HepG2 (cell line): Measurements from ENCODE around the gene ESYT1. TPM values are rescaled to one million over a fixed set of nuclear protein-coding genes. Genes with fewer than 3 reads are reported as not detected.

ENCODE experiments used
- ADNP ChIP-seq: sonication (generic); formaldehyde crosslinking; IDR thresholded peaks from 2 replicates; pipeline ENCODE4 v1.4.0; 2020; ENCODE audit warnings: missing genetic modification reagents
- CBX5 ChIP-seq: sonication (generic); formaldehyde crosslinking; IDR thresholded peaks from 2 replicates; pipeline ENCODE4 v1.4.0; 2020; ENCODE audit warnings: missing genetic modification reagents, borderline replicate concordance
- CHCHD3 ChIP-seq: sonication (generic); formaldehyde crosslinking; IDR thresholded peaks from 2 replicates; pipeline ENCODE4 v1.8.0; 2022; ENCODE audit warnings: mild to moderate bottlenecking, missing genetic modification reagents, moderate library complexity
- ELF4 ChIP-seq: sonication (generic); formaldehyde crosslinking; IDR thresholded peaks from 2 replicates; pipeline ENCODE4 v1.5.0; 2020; ENCODE audit warnings: missing genetic modification reagents, mild to moderate bottlenecking, moderate library complexity, borderline replicate concordance
- HES4 ChIP-seq: sonication (generic); formaldehyde crosslinking; IDR thresholded peaks from 2 replicates; pipeline ENCODE4 v1.9.0; 2021; ENCODE audit warnings: mild to moderate bottlenecking, missing genetic modification reagents, borderline replicate concordance
- HHEX ChIP-seq: IDR thresholded peaks from 2 replicates; pipeline ENCODE4 v1.6.1; 2016; ENCODE audit warnings: control low read depth
- KLF11 ChIP-seq: IDR thresholded peaks from 2 replicates; pipeline ENCODE4 v1.6.1; 2016; ENCODE audit warnings: missing compliant biosample characterization
- KLF15 ChIP-seq: sonication (generic); formaldehyde crosslinking; IDR thresholded peaks from 2 replicates; pipeline ENCODE4 v1.8.1; 2023; ENCODE audit warnings: borderline replicate concordance, mild to moderate bottlenecking, inconsistent platforms, missing genetic modification reagents, mixed read lengths
- MBD4 ChIP-seq: IDR thresholded peaks from 2 replicates; pipeline ENCODE4 v1.6.1; 2012; ENCODE audit warnings: low read length, inconsistent platforms, borderline replicate concordance
- NKX3-1 ChIP-seq: sonication (generic); formaldehyde crosslinking; IDR thresholded peaks from 2 replicates; pipeline ENCODE4 v1.5.0; 2020; ENCODE audit warnings: missing genetic modification reagents
- PITX1 ChIP-seq: sonication (generic); formaldehyde crosslinking; IDR thresholded peaks from 2 replicates; pipeline ENCODE4 v1.5.1; 2020; ENCODE audit warnings: mild to moderate bottlenecking, missing genetic modification reagents
- PRDM4 ChIP-seq: sonication (generic); formaldehyde crosslinking; IDR thresholded peaks from 2 replicates; pipeline ENCODE4 v1.9.0; 2021; ENCODE audit warnings: missing genetic modification reagents, borderline replicate concordance
- RARA ChIP-seq: IDR thresholded peaks from 2 replicates; pipeline ENCODE4 v1.6.1; 2016; ENCODE audit warnings: missing genetic modification reagents, missing compliant biosample characterization
- SPEN ChIP-seq: sonication (generic); formaldehyde crosslinking; IDR thresholded peaks from 2 replicates; pipeline ENCODE4 v1.5.1; 2020; ENCODE audit warnings: low read depth, mild to moderate bottlenecking, missing genetic modification reagents
- TRIM24 ChIP-seq: sonication (generic); formaldehyde crosslinking; IDR thresholded peaks from 2 replicates; pipeline ENCODE4 v1.8.0; 2022; ENCODE audit warnings: mild to moderate bottlenecking, missing genetic modification reagents
- ZBTB14 ChIP-seq: sonication (generic); formaldehyde crosslinking; IDR thresholded peaks from 2 replicates; pipeline ENCODE4 v1.4.0; 2020; ENCODE audit warnings: missing genetic modification reagents
- ZNF24 ChIP-seq: fragments of 450-650 bp; IDR thresholded peaks from 2 replicates; pipeline ENCODE4 v1.6.1; 2017; ENCODE audit warnings: antibody characterized with exemption, mild to moderate bottlenecking
- ZNF737 ChIP-seq: sonication (generic); formaldehyde crosslinking; IDR thresholded peaks from 2 replicates; pipeline ENCODE4 v1.5.0; 2020; ENCODE audit warnings: missing genetic modification reagents, mild to moderate bottlenecking, borderline replicate concordance
- ZNF883 ChIP-seq: sonication (generic); formaldehyde crosslinking; IDR thresholded peaks from 2 replicates; pipeline ENCODE4 v1.5.1; 2020; ENCODE audit warnings: mild to moderate bottlenecking, missing genetic modification reagents; ENCODE audit errors: not compliant biosample characterization
- polyA plus RNA-seq, 8 experiments: library from polyadenylated mRNA; depleted of rRNA in 3 of 8; stranded (reverse) in 7 of 8; unstranded in 1 of 8; fragments of >200 nt; fragmentation: Illumina TruSeq in 4 of 8; extraction: Trizol in 4 of 8; gene quantifications; 2 replicates each; pipeline versions ENCODE4 v1.2.1 to v1.2.3, GENCODE V29; 2011 to 2016; ENCODE audit warnings: low read depth in 4 of 8, missing spikeins in 1 of 8, mixed read lengths in 1 of 8; ENCODE audit not compliant: insufficient read depth in 1 of 8
- total RNA-seq, 5 experiments: library from RNA; depleted of rRNA; stranded (reverse); fragments of >200 nt; fragmentation: Illumina TruSeq; extraction: Trizol; gene quantifications; 2 replicates each; pipeline ENCODE4 v1.2.3, GENCODE V29; 2016; ENCODE audit warnings: low read depth in 1 of 5
- TF ChIP-seq, protein P1 (sequence below): IDR thresholded peaks from 2 replicates; pipeline ENCODE4 v1.6.1; 2016
- TF ChIP-seq, protein P2 (sequence below): sonication (generic); IDR thresholded peaks from 2 replicates; pipeline ENCODE4 v1.6.1; 2016; ENCODE audit warnings: low read depth, borderline replicate concordance
- TF ChIP-seq, protein P3 (sequence below): sonication (generic); formaldehyde crosslinking; IDR thresholded peaks from 2 replicates; pipeline ENCODE4 v1.8.1; 2023; ENCODE audit warnings: mild to moderate bottlenecking, inconsistent platforms, moderate library complexity, missing genetic modification reagents, borderline replicate concordance

Gene ESYT1
- total and polyA plus RNA-seq, 2 of the 13 experiments (the other 11 are each of a cell fraction or from before 2014, with no cell fraction given): 66.9 to 71.0 TPM

- TF ChIP-seq, protein P1, sequence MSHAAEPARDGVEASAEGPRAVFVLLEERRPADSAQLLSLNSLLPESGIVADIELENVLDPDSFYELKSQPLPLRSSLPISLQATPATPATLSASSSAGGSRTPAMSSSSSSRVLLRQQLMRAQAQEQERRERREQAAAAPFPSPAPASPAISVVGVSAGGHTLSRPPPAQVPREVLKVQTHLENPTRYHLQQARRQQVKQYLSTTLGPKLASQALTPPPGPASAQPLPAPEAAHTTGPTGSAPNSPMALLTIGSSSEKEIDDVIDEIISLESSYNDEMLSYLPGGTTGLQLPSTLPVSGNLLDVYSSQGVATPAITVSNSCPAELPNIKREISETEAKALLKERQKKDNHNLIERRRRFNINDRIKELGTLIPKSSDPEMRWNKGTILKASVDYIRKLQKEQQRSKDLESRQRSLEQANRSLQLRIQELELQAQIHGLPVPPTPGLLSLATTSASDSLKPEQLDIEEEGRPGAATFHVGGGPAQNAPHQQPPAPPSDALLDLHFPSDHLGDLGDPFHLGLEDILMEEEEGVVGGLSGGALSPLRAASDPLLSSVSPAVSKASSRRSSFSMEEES (CRISPR knock-in tag): 0 out of 2 replicates have a peak, but pooled peaks have one; percentile 41
- TF ChIP-seq, protein P2, sequence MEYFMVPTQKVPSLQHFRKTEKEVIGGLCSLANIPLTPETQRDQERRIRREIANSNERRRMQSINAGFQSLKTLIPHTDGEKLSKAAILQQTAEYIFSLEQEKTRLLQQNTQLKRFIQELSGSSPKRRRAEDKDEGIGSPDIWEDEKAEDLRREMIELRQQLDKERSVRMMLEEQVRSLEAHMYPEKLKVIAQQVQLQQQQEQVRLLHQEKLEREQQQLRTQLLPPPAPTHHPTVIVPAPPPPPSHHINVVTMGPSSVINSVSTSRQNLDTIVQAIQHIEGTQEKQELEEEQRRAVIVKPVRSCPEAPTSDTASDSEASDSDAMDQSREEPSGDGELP: no peak
- TF ChIP-seq ZBTB14 (CRISPR knock-in tag): no peak
- TF ChIP-seq ZNF883 (CRISPR knock-in tag): no peak
- TF ChIP-seq HHEX (CRISPR knock-in tag): no peak
- TF ChIP-seq KLF11 (CRISPR knock-in tag): no peak
- no peak for TF ChIP-seq CBX5
- no peak for TF ChIP-seq SPEN
- no peak for TF ChIP-seq RARA (CRISPR knock-in tag)
- no peak for TF ChIP-seq PRDM4 (CRISPR knock-in tag)
- no peak for TF ChIP-seq KLF15
- no peak; the same call in 1 of the 2 replicates for TF ChIP-seq NKX3-1
- peak; percentile 56; the same call in 1 of the 2 replicates for TF ChIP-seq PITX1 (CRISPR knock-in tag)
- 0 out of 2 replicates have a peak, but pooled peaks have one; percentile 78 for TF ChIP-seq ELF4
- 0 out of 2 replicates have a peak, but pooled peaks have one; percentile 14 for TF ChIP-seq HES4 (CRISPR knock-in tag)
- no peak for TF ChIP-seq MBD4
- TF ChIP-seq, protein P3, sequence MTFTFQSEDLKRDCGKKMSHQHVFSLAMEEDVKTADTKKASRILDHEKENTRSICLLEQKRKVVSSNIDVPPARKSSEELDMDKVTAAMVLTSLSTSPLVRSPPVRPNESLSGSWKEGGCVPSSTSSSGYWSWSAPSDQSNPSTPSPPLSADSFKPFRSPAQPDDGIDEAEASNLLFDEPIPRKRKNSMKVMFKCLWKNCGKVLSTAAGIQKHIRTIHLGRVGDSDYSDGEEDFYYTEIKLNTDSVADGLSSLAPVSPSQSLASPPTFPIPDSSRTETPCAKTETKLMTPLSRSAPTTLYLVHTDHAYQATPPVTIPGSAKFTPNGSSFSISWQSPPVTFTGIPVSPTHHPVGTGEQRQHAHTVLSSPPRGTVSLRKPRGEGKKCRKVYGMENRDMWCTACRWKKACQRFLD: 0 out of 2 replicates have a peak, but pooled peaks have one; percentile 51
- TF ChIP-seq TRIM24 (CRISPR knock-in tag): no peak
- no peak for TF ChIP-seq ZNF737 (CRISPR knock-in tag)
- no peak for TF ChIP-seq CHCHD3 (CRISPR knock-in tag)
- TF ChIP-seq ADNP (CRISPR knock-in tag): no peak
- TF ChIP-seq ZNF24: peak; percentile 91
Observed at GRCh38 chr12:56189918-56190694, 62.0 kb downstream of the ESYT1 start (continued).
